ENCODE data around the gene KBTBD6. TPM values are rescaled to one million over a fixed set of nuclear protein-coding genes. Genes with fewer than 3 reads are reported as not detected.

Gene KBTBD6
- total RNA-seq, 1 experiment from 2014 or later = 9.1 TPM

DNA sequence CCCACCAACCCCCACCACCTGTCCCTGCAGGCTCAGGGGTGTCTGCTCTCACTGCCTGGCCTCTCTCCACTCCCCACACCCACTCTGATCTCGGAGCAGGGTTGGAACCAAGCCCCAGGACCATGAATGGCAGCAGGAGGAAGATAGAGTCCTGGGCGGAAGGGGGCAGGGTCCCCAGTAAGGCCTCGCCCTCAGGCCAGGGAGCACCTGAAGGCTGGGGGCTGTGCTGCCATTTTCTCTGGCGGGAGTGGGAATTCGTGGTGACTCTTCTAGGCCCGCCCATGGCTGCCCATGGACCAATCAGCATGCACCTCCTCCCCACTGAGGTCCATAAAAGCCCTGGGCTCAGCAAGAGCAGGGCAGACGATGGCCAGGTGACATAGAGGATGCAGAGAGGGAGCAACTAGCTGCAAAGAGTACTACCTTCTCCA, 25.0 kb downstream of the KBTBD6 start:
- intact Hi-C loops (cut with micrococcal nuclease) = no loop called here
- no peaks in the 10 kb centered on the region for H3K27me3 ChIP-seq (ENCODE audit: insufficient read depth, low read length)
- no peaks in the 10 kb centered on the region for H3K9me2 ChIP-seq (ENCODE audit: insufficient read depth)
- RAD21 ChIA-PET (ENCODE audit: low non-redundant PET in 1 of 2, low total read pairs in 2 of 2, uncharacterized antibody in 2 of 2, unreplicated experiment in 2 of 2) = no interaction called here
- ATAC-seq (peak; percentile 67), DNase-seq (ENCODE audit: low read depth, low spot score) (no peak)
- no peak for TF ChIP-seq EGR1 (IDR thresholded peaks at IDR 0.05; ENCODE audit: low read depth)
- TF ChIP-seq EZH2 (IDR thresholded peaks at IDR 0.05) = no peak
- TF ChIP-seq RAD21 (IDR thresholded peaks at IDR 0.05; ENCODE audit: low read depth) = no peak
- TF ChIP-seq, protein P1, sequence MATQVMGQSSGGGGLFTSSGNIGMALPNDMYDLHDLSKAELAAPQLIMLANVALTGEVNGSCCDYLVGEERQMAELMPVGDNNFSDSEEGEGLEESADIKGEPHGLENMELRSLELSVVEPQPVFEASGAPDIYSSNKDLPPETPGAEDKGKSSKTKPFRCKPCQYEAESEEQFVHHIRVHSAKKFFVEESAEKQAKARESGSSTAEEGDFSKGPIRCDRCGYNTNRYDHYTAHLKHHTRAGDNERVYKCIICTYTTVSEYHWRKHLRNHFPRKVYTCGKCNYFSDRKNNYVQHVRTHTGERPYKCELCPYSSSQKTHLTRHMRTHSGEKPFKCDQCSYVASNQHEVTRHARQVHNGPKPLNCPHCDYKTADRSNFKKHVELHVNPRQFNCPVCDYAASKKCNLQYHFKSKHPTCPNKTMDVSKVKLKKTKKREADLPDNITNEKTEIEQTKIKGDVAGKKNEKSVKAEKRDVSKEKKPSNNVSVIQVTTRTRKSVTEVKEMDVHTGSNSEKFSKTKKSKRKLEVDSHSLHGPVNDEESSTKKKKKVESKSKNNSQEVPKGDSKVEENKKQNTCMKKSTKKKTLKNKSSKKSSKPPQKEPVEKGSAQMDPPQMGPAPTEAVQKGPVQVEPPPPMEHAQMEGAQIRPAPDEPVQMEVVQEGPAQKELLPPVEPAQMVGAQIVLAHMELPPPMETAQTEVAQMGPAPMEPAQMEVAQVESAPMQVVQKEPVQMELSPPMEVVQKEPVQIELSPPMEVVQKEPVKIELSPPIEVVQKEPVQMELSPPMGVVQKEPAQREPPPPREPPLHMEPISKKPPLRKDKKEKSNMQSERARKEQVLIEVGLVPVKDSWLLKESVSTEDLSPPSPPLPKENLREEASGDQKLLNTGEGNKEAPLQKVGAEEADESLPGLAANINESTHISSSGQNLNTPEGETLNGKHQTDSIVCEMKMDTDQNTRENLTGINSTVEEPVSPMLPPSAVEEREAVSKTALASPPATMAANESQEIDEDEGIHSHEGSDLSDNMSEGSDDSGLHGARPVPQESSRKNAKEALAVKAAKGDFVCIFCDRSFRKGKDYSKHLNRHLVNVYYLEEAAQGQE (IDR thresholded peaks at IDR 0.05; ENCODE audit: low read depth) = no peak
- TF ChIP-seq POLR2A (IDR thresholded peaks at IDR 0.05; ENCODE audit: borderline replicate concordance, extremely low read depth, insufficient read depth, insufficient read length) = no peak
- TF ChIP-seq CEBPB (IDR thresholded peaks at IDR 0.05; ENCODE audit: low read depth) = no peak
- TF ChIP-seq CBX3 (IDR thresholded peaks at IDR 0.05; ENCODE audit: low read depth) = no peak
- no peak for TF ChIP-seq YY1 (IDR thresholded peaks at IDR 0.05; ENCODE audit: extremely low read depth, insufficient replicate concordance, low read depth, low read length)
- TF ChIP-seq, protein P2, sequence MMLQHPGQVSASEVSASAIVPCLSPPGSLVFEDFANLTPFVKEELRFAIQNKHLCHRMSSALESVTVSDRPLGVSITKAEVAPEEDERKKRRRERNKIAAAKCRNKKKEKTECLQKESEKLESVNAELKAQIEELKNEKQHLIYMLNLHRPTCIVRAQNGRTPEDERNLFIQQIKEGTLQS (IDR thresholded peaks at IDR 0.05) = no peak
- no peak for TF ChIP-seq JUND (IDR thresholded peaks at IDR 0.05)
- TF ChIP-seq EZH2phosphoT487 (IDR thresholded peaks at IDR 0.05; ENCODE audit: borderline replicate concordance) = no peak
- no peak for TF ChIP-seq TCF7L2 (IDR thresholded peaks at IDR 0.05; ENCODE audit: borderline replicate concordance, extremely low read depth, insufficient read depth, insufficient read length)
- TF ChIP-seq SRF (IDR thresholded peaks at IDR 0.05; ENCODE audit: low read depth) = no peak
- no peaks in the 10 kb centered on the region for H3K4me1 ChIP-seq (ENCODE audit: control insufficient read depth in 1 of 2, insufficient read depth in 2 of 2, low read length in 2 of 2)
- H3K9ac ChIP-seq (ENCODE audit: low read length) = no peak overlapping the region
- BruUV-seq (replicated peaks) = no TSS peak
- H3K4me2 ChIP-seq (ENCODE audit: low read length) = no peak overlapping the region
- no peaks in the 10 kb centered on the region for H3K79me2 ChIP-seq (ENCODE audit: insufficient read depth, low read length)
- no peaks in the 10 kb centered on the region for H3K9me3 ChIP-seq (ENCODE audit: control insufficient read depth in 1 of 2, insufficient read depth in 1 of 2, low read depth in 1 of 2, low read length in 2 of 2)
- POLR2A ChIA-PET = no interaction called here
- no peak overlapping the region for H3K4me3 ChIP-seq (replicated peaks in 1 of 2; ENCODE audit: low read depth in 1 of 2, low read length in 2 of 2)
- H3K36me3 ChIP-seq (ENCODE audit: control insufficient read depth in 1 of 2, insufficient read depth in 2 of 2, low read length in 2 of 2) = no peaks in the 10 kb centered on the region
- no peak overlapping the region for H2AFZ ChIP-seq (ENCODE audit: low read depth, low read length, poor library complexity, severe bottlenecking)
- CTCF ChIA-PET = no interaction called here
- no peaks in the 10 kb centered on the region for H4K20me1 ChIP-seq (ENCODE audit: insufficient read depth)
- no peak overlapping the region for H3K27ac ChIP-seq (ENCODE audit: low read depth, low read length)
